ENCODE measurements around the gene KRT38. TPM values are rescaled to one million over a fixed set of nuclear protein-coding genes. Genes with fewer than 3 reads are reported as not detected.
"Not testable (repeated sequence)": the region's sequence is repeated elsewhere in the genome, so short reads cannot be mapped to it uniquely, and the experiment has no call there.

Gene KRT38
- total RNA-seq, 4 donors from 2014 or later = not detected

DNA sequence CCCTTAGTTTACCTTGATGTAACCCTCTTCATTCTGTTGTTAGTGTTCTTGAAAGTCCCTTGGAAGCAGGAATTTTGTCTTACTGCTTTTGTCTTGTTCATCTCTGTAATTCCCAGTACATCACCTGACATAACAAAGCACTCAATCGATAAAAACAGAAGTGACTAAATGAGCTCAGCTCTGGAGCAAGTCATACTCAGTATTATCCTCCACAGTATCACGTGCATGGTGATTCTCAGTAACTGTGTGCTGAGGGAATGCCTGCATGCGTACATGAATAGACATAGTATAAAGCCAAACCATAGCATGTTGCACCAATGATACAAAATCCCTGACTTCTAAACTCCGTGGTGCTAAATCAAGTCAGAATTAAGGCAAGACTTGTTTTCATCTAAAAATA, 7.2 kb downstream of the KRT38 start:
- TF ChIP-seq POLR2A (IDR thresholded peaks at IDR 0.05) (no peak), EP300 (IDR thresholded peaks at IDR 0.05) (no peak)
- TF ChIP-seq, protein P1, sequence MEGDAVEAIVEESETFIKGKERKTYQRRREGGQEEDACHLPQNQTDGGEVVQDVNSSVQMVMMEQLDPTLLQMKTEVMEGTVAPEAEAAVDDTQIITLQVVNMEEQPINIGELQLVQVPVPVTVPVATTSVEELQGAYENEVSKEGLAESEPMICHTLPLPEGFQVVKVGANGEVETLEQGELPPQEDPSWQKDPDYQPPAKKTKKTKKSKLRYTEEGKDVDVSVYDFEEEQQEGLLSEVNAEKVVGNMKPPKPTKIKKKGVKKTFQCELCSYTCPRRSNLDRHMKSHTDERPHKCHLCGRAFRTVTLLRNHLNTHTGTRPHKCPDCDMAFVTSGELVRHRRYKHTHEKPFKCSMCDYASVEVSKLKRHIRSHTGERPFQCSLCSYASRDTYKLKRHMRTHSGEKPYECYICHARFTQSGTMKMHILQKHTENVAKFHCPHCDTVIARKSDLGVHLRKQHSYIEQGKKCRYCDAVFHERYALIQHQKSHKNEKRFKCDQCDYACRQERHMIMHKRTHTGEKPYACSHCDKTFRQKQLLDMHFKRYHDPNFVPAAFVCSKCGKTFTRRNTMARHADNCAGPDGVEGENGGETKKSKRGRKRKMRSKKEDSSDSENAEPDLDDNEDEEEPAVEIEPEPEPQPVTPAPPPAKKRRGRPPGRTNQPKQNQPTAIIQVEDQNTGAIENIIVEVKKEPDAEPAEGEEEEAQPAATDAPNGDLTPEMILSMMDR (IDR thresholded peaks at IDR 0.05) = no peak

DNA sequence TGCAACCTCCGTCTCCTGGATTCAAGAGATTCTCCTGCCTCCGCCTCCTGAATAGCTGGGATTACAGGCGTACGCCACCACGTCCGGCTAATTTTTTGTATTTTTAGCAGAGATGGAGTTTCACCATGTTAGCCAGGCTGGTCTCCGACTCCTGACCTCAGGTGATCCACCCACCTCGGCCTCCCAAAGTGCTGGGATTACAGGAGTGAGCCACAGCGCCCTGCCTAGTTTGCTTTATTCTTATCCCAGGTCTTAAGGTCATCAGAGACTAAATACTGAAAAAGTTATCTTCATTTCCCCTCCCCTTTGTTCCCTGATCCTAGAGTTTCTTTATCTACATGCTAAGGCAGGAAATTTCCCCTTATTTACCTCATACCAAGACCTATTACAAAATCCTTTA, 10.4 kb downstream of the KRT38 start:
- not testable (repeated sequence) for H3K27ac ChIP-seq; H3K4me3 ChIP-seq; H3K27me3 ChIP-seq; DNase-seq (ENCODE audit: low spot score in 2 of 2); H3K4me1 ChIP-seq; H3K9me3 ChIP-seq; H3K36me3 ChIP-seq
- 94 to 95% methylated on average over 9 of the region's 9 CpGs for WGBS, 2 donors

More for the DNA sequence above, 7.2 kb downstream of the KRT38 start:
- Histone ChIP-seq H3K9me3 (no peaks in the 10 kb centered on the region), H3K4me3 (no peak overlapping the region), H3K27me3 (no peaks in the 10 kb centered on the region), H3K27ac (no peak overlapping the region), H3K4me1 (no peaks in the 10 kb centered on the region), H3K36me3 (no peaks in the 10 kb centered on the region)
- WGBS, 2 donors = 43% methylated on average over 4 of the region's 4 CpGs
- DNase-seq (ENCODE audit: low spot score in 2 of 2) = no peak

DNA sequence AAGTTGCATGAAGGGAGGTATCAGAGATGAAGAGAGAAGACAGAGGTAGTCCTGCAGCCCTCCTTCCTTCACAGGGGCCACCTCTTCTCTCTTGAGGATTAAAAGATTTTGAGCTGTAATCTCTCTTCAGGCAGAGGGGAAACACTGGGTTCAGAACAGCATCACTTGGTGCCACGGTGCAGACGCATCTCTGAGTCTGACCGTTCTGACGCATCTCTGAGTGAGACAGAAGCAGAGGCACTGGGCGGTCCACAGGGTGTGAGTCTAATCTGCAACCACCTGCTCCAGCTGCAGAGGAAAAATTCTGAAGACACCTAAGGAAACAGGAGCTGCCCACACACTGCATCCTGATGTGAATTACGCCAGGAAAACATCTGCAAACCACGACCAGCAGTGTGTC, 11.1 kb downstream of the KRT38 start:
- Histone ChIP-seq H3K27ac (no peak overlapping the region), H3K4me1 (no peaks in the 10 kb centered on the region), H3K4me3 (no peak overlapping the region), H3K27me3 (no peaks in the 10 kb centered on the region), H3K9me3 (no peaks in the 10 kb centered on the region), H3K36me3 (no peaks in the 10 kb centered on the region)
- DNase-seq (ENCODE audit: low spot score in 2 of 2) = no peak
- 79 to 80% methylated on average over 7 of the region's 7 CpGs for WGBS, 2 donors
- TF ChIP-seq POLR2A (IDR thresholded peaks at IDR 0.05) (no peak), EP300 (IDR thresholded peaks at IDR 0.05) (no peak)
- TF ChIP-seq, protein P1 (IDR thresholded peaks at IDR 0.05) = no peak

GRCh38 chr17:41428591-41429291, 12.0 kb downstream of the KRT38 start:
- Histone ChIP-seq H3K4me1 (no peaks in the 10 kb centered on the region), H3K27ac (no peak overlapping the region), H3K27me3 (no peaks in the 10 kb centered on the region), H3K4me3 (no peak overlapping the region), H3K9me3 (no peaks in the 10 kb centered on the region), H3K36me3 (no peaks in the 10 kb centered on the region)
- DNase-seq (ENCODE audit: low spot score in 2 of 2) = no peak
- 30 to 42% methylated on average over 4 of the region's 4 CpGs for WGBS, 2 donors
- TF ChIP-seq, protein P1 (IDR thresholded peaks at IDR 0.05) = no peak
- TF ChIP-seq EP300 (IDR thresholded peaks at IDR 0.05) (no peak), POLR2A (IDR thresholded peaks at IDR 0.05) (no peak)

GRCh38 chr17:41424111-41424635, 16.6 kb downstream of the KRT38 start, which contains the start of gene KRT37:
TSS of gene KRT37 (minus strand) at chr17:41424585. CDS start at chr17:41424523, 62 bp downstream.
- peaks cover 0 to 8% (median 0%) of the 10 kb centered on the region in 4 donors for H3K4me1 ChIP-seq
- no peaks in the 10 kb centered on the region for H3K9me3 ChIP-seq
- no peak for DNase-seq (ENCODE audit: low spot score in 2 of 2)
- no peak for TF ChIP-seq POLR2A (IDR thresholded peaks at IDR 0.05)
- H3K27me3 ChIP-seq = no peaks in the 10 kb centered on the region
- H3K27ac ChIP-seq = no peak within 1 kb of the TSS
- H3K36me3 ChIP-seq = no peaks in the 10 kb centered on the region
- H3K4me3 ChIP-seq = no peak within 1 kb of the TSS
- 95 to 97% methylated on average over 8 to 13 of the region's 13 CpGs for WGBS, 2 donors

DNA sequence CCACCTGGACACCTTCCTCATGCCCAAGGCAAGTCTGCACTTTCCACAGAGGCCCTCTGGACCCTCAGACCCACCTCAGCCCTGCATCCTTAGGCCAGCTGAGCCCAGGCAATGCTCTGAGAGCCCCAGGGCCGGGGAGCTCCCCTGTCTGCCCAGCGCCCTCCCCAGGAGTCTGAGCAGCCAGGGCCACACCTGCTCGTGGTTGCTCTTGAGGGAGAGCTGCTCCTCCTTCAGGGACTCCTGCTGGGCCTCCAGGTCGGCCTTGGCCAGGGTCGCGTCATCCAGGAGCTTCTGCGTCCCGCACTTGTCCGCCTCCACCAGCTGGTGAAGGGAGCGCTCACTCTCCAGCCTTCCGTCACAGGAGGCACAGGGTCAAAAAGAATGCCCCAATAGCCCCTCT, 18.2 kb downstream of the KRT38 start:
- not testable (repeated sequence) for H3K4me3 ChIP-seq; H3K27ac ChIP-seq; H3K36me3 ChIP-seq; H3K4me1 ChIP-seq; H3K9me3 ChIP-seq; H3K27me3 ChIP-seq; DNase-seq (ENCODE audit: low spot score in 2 of 2)
- 89 to 95% methylated on average over 10 to 11 of the region's 11 CpGs for WGBS, 2 donors

Measured in tibial nerve (tissue), 4 donors.